OCI-LY3 (cell line): ENCODE results near the gene REST.
"Not testable (repeated sequence)": the region's sequence is repeated elsewhere in the genome, so short reads cannot be mapped to it uniquely, and the experiment has no call there.

Experiments used
- H2AFZ ChIP-seq: fragments of 200-600, 300-600 bp; shearing (Covaris generic); 2 replicates; pipeline ENCODE4 v1.6.0; 2014; ENCODE audit warnings: antibody characterized with exemption, low read depth, low read length
- H3K27ac ChIP-seq: fragments of 200-600, 300-600 bp; sonication (generic); 2 replicates; pipeline ENCODE4 v1.5.1; 2014; ENCODE audit warnings: mild to moderate bottlenecking, low read length, moderate library complexity, mixed read lengths
- H3K27me3 ChIP-seq: fragments of 200-600, 300-600 bp; sonication (generic); 2 replicates; pipeline ENCODE4 v1.6.1; 2014; ENCODE audit warnings: low read depth, low read length, mixed read lengths
- H3K36me3 ChIP-seq: fragments of 200-600, 300-600 bp; sonication (generic); replicated peaks from 2 replicates; pipeline ENCODE3; 2014; ENCODE audit warnings: low read depth, low read length, mixed read lengths
- H3K4me1 ChIP-seq: fragments of 300-600, 200-600 bp; sonication (generic); 2 replicates; pipeline ENCODE4 v1.6.1; 2014; ENCODE audit warnings: low read length, mixed read lengths
- H3K4me2 ChIP-seq: fragments of 200-600, 300-600 bp; sonication (generic); 2 replicates; pipeline ENCODE4 v1.6.1; 2014; ENCODE audit warnings: low read length, mixed read lengths
- H3K4me3 ChIP-seq: fragments of 300-600, 200-600 bp; sonication (generic); 2 replicates; pipeline ENCODE4 v1.5.1; 2014; ENCODE audit warnings: antibody characterized with exemption, mild to moderate bottlenecking, low read length, moderate library complexity
- H3K79me2 ChIP-seq: fragments of 300-600, 200-600 bp; shearing (Covaris generic); 2 replicates; pipeline ENCODE4 v1.6.1; 2014; ENCODE audit warnings: mild to moderate bottlenecking, low read length, mixed read lengths
- H3K9ac ChIP-seq: fragments of 300-600, 200-600 bp; shearing (Covaris generic); 2 replicates; pipeline ENCODE4 v1.6.0; 2014; ENCODE audit warnings: mild to moderate bottlenecking, low read length, moderate library complexity
- H3K9me3 ChIP-seq: fragments of 200-600, 300-600 bp; shearing (Covaris generic); 2 replicates; pipeline ENCODE4 v1.6.1; 2014; ENCODE audit warnings: low read length, mixed read lengths; ENCODE audit not compliant: insufficient read depth
- H4K20me1 ChIP-seq: fragments of 200-600, 300-600 bp; sonication (generic); 2 replicates; pipeline ENCODE4 v1.6.1; 2016; ENCODE audit warnings: low read length, mixed read lengths; ENCODE audit not compliant: insufficient read depth
- EZH2phosphoT487 ChIP-seq: fragments of 200-600 bp; shearing (Covaris generic); IDR thresholded peaks from 2 replicates; pipeline ENCODE4 v1.6.1; 2018; ENCODE audit warnings: antibody characterized with exemption, mixed run types, low read depth
- TF ChIP-seq, protein P1 (sequence below): fragments of 200-600, 300-600 bp; sonication (generic); IDR thresholded peaks from 2 replicates; pipeline ENCODE4 v1.5.1; 2014; ENCODE audit warnings: antibody characterized with exemption, low read length, low read depth

The REST gene

DNA sequence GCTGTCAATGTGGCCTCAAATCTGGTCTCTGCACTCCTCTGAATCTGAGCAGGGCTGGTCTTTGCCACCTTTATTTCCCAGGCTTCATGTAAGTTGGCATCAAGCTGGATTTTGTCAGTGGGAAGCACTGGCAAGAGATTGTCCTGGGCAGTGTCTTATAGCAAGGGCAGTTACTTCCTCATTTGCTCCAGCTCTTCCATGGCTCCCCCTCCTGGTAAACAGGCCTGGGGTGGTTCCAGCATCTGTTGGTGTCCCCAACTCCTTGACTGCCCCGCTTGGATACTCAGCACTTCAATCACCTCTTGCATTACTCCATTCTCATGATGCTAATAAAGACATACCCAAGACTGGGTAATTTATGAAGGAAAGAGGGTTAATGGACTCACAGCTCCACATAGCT, 15.0 kb upstream of the REST start:
- H3K4me3 ChIP-seq = no peak overlapping the region
- TF ChIP-seq, protein P1, sequence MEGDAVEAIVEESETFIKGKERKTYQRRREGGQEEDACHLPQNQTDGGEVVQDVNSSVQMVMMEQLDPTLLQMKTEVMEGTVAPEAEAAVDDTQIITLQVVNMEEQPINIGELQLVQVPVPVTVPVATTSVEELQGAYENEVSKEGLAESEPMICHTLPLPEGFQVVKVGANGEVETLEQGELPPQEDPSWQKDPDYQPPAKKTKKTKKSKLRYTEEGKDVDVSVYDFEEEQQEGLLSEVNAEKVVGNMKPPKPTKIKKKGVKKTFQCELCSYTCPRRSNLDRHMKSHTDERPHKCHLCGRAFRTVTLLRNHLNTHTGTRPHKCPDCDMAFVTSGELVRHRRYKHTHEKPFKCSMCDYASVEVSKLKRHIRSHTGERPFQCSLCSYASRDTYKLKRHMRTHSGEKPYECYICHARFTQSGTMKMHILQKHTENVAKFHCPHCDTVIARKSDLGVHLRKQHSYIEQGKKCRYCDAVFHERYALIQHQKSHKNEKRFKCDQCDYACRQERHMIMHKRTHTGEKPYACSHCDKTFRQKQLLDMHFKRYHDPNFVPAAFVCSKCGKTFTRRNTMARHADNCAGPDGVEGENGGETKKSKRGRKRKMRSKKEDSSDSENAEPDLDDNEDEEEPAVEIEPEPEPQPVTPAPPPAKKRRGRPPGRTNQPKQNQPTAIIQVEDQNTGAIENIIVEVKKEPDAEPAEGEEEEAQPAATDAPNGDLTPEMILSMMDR = no peak
- TF ChIP-seq EZH2phosphoT487 = no peak
- no peak overlapping the region for H3K4me2 ChIP-seq
- no peaks in the 10 kb centered on the region for H3K36me3 ChIP-seq
- H3K4me1 ChIP-seq = no peaks in the 10 kb centered on the region
- no peaks in the 10 kb centered on the region for H3K79me2 ChIP-seq
- H3K9me3 ChIP-seq = no peaks in the 10 kb centered on the region
- no peak overlapping the region for H3K9ac ChIP-seq
- no peak overlapping the region for H2AFZ ChIP-seq
- H4K20me1 ChIP-seq = no peaks in the 10 kb centered on the region
- H3K27me3 ChIP-seq = no peaks in the 10 kb centered on the region
- no peak overlapping the region for H3K27ac ChIP-seq

GRCh38 chr4:56897842-56898241, 9.9 kb upstream of the REST start:
- not testable (repeated sequence) for H3K4me2 ChIP-seq, H4K20me1 ChIP-seq

GRCh38 chr4:56900186-56900585, 7.5 kb upstream of the REST start:
- not testable (repeated sequence) for H3K27ac ChIP-seq, H2AFZ ChIP-seq, H3K4me2 ChIP-seq, H4K20me1 ChIP-seq, H3K9me3 ChIP-seq, H3K4me1 ChIP-seq, H3K9ac ChIP-seq, H3K4me3 ChIP-seq, H3K36me3 ChIP-seq, H3K79me2 ChIP-seq, H3K27me3 ChIP-seq

More at GRCh38 chr4:56897842-56898241, 9.9 kb upstream of the REST start:
- not testable (repeated sequence) for H2AFZ ChIP-seq, H3K27me3 ChIP-seq, H3K9ac ChIP-seq, H3K27ac ChIP-seq, H3K36me3 ChIP-seq, H3K9me3 ChIP-seq, H3K4me3 ChIP-seq, H3K4me1 ChIP-seq, H3K79me2 ChIP-seq

DNA sequence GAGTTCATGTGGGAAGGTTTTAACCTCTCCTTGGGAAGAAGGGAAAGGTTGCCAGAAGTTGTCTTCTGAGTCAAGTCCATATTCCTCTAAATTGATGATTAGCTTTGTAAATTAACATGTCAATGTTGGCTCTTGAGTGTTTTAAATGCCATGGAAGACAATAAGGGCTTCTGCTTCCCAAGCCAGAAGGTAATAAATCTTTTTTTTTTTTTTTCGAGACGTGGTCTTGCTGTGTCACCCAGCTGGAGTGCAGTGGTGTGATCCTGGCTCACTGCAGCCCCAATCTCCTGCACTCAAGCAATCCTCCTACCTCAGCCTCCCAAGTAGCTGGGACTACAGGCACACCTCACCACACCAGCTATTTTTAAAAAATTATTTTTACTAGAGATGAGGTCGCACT, 5.0 kb upstream of the REST start:
- Histone ChIP-seq H3K27me3 (peaks cover 14% of the 10 kb centered on the region), H3K9me3 (no peaks in the 10 kb centered on the region), H3K79me2 (no peaks in the 10 kb centered on the region), H3K9ac (no peak overlapping the region), H3K4me3 (no peak overlapping the region), H3K36me3 (no peaks in the 10 kb centered on the region), H3K4me2 (no peak overlapping the region), H3K27ac (no peak overlapping the region), H3K4me1 (peaks cover 8% of the 10 kb centered on the region), H4K20me1 (no peaks in the 10 kb centered on the region), H2AFZ (no peak overlapping the region)
- no peak for TF ChIP-seq EZH2phosphoT487
- TF ChIP-seq, protein P1 = no peak

DNA sequence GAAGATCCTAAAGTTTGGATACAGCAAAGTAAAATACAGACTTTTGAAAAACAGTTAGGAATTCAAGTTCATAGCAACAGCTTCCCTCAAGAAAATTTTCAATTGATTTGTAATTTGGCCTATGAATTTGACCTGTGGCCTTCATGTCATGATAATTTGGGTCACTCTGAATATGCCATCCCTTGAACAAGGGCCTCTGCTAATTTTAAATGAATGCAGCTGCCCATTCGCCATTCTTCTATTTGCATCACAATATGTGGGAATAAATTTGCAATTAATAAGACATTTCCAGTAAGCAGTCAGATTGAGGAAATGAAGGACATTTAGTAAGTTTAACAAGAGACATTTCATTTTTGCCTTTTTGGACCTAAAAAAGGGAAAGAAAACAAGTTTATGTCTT, 1.9 kb upstream of the REST start:
- no peaks in the 10 kb centered on the region for H3K9me3 ChIP-seq
- H3K4me1 ChIP-seq = peaks cover 19% of the 10 kb centered on the region
- no peak overlapping the region for H3K9ac ChIP-seq
- H3K79me2 ChIP-seq = peaks cover 26% of the 10 kb centered on the region
- peaks cover 6% of the 10 kb centered on the region for H4K20me1 ChIP-seq
- H3K27ac ChIP-seq = no peak overlapping the region
- H3K27me3 ChIP-seq = peaks cover 14% of the 10 kb centered on the region
- no peak overlapping the region for H3K4me3 ChIP-seq
- TF ChIP-seq EZH2phosphoT487 = no peak
- H3K36me3 ChIP-seq = no peaks in the 10 kb centered on the region
- H3K4me2 ChIP-seq = no peak overlapping the region
- H2AFZ ChIP-seq = no peak overlapping the region
